Activated CD8-positive, alpha-beta T cell treated with anti-CD3 and anti-CD28 coated beads, Interleukin-2, amount 10 ng/mL, durations not matched to agents 7 days and 5 days (primary cell): ENCODE measurements around the gene AKNA. TPM values are rescaled to one million over a fixed set of nuclear protein-coding genes. Genes with fewer than 3 reads are reported as not detected.
A peak's percentile ranks its signal among the peaks of the same experiment; 100 is the strongest.

Experiments
- ATAC-seq: fragments of 150-1000 bp; cut with Tn5 transposase; one replicate; pipeline ENCODE4 v1.10.0; 2021; ENCODE audit warnings: moderate library complexity
- CTCF ChIA-PET: fragments of 350-600 bp; sonication (Branson Sonifier 250); formaldehyde crosslinking; loops from one replicate; lab custom pipeline; 2021; ENCODE audit warnings: antibody characterized with exemption; lab: Charles Lee
- POLR2A ChIA-PET: fragments of 350-600 bp; sonication (Branson Sonifier 250); formaldehyde crosslinking; loops from one replicate; lab custom pipeline; 2021; ENCODE audit warnings: antibody characterized with exemption; lab: Charles Lee
- DNase-seq: peaks from one replicate; pipeline ENCODE4 v3.0.0-alpha.2; 2020
- H3K27ac Mint-ChIP-seq: one replicate; pipeline ENCODE4 v1.8.0; 2021; ENCODE audit warnings: mild to moderate bottlenecking, mixed read lengths
- H3K27me3 Mint-ChIP-seq: one replicate; pipeline ENCODE4 v1.8.0; 2021; ENCODE audit warnings: low read depth, mixed read lengths
- H3K36me3 Mint-ChIP-seq: one replicate; pipeline ENCODE4 v1.8.0; 2021; ENCODE audit warnings: low read depth, mixed read lengths
- H3K4me1 Mint-ChIP-seq: one replicate; pipeline ENCODE4 v1.8.0; 2021; ENCODE audit warnings: low read depth, mixed read lengths
- H3K4me3 Mint-ChIP-seq: one replicate; pipeline ENCODE4 v1.8.0; 2021; ENCODE audit warnings: mild to moderate bottlenecking, mixed read lengths
- H3K9me3 Mint-ChIP-seq: one replicate; pipeline ENCODE4 v1.8.0; 2022; ENCODE audit warnings: mixed read lengths; ENCODE audit not compliant: insufficient read depth
- total RNA-seq, 2 experiments: library from RNA; stranded (reverse); gene quantifications; one replicate each; pipeline ENCODE4 v1.2.3, GENCODE V29; 2021

The AKNA gene
- total RNA-seq, 2 experiments from 2014 or later, result 413 to 430 TPM

DNA sequence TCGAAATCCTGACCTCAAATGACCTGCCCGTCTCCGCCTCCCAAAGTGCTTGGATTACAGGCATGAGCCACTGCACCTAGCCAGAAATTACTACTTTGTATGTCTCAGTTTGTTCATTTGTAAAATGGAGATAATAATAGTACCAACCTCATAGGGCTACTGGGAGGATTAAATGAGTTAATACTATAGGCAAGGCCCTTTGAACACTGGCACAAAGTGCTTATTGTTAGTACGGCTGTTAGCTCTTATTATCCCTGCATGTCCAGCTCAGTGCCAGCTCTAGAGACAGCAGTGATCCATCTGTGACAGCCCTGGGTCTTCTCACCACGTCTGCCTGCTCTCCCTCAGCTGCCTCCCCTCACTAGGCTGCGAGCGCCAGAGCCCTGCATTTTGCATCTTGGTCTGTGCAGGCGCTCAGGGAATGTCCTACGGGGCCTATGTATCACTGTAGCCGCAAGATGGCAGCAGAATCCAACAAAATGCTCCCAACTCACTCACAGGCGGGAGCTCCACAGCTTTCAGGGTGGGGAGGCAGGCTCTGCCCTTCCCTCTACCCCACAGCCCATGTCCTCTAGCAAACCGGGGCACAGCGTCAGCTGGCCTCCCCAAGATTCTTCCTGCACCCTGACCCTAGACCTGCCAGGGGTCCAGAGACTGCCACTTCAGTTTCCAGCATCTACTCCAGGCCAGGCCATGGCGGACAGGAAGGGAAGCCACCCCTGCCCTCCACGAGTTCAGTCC lies 17.7 kb upstream of the AKNA start:
- POLR2A ChIA-PET, result interaction anchor here (0.9 to 1.3 kb wide), 4 partner anchors 20 to 248 kb away, joined by 3 to 10 read pairs (median 4); no protein-coding TSS in a partner anchor
- Mint-ChIP-seq H3K36me3 (no peaks in the 10 kb centered on the region), H3K9me3 (no peaks in the 10 kb centered on the region), H3K4me3 (no peak overlapping the region), H3K27me3 (peaks cover 1% of the 10 kb centered on the region), H3K4me1 (peaks cover 14% of the 10 kb centered on the region), H3K27ac (peak overlapping the region; percentile 62)
- CTCF ChIA-PET, result interaction anchor here (0.6 to 14.1 kb wide), 69 partner anchors 9 to 609 kb away, joined by 3 to 292 read pairs (median 4); partner anchors contain the start of genes AKNA, ATP6V1G1, TEX48 and TEX53
- DNase-seq (peak; percentile 90), ATAC-seq (peak; percentile 98)

GRCh38 chr9:114404531-114404930 lies 16.7 kb upstream of the AKNA start:
- Mint-ChIP-seq H3K27ac (no peak overlapping the region), H3K27me3 (peaks cover 3% of the 10 kb centered on the region), H3K4me1 (peaks cover 12% of the 10 kb centered on the region), H3K4me3 (no peak overlapping the region), H3K9me3 (no peaks in the 10 kb centered on the region), H3K36me3 (no peaks in the 10 kb centered on the region)
- POLR2A ChIA-PET, result no interaction called here
- CTCF ChIA-PET, result interaction anchor here (1.3 to 14.1 kb wide), 13 partner anchors 8 to 256 kb away, joined by 3 to 292 read pairs (median 7); partner anchors contain the start of genes AKNA, TEX53 and WHRN
- DNase-seq, result no peak
- ATAC-seq, result no peak

DNA sequence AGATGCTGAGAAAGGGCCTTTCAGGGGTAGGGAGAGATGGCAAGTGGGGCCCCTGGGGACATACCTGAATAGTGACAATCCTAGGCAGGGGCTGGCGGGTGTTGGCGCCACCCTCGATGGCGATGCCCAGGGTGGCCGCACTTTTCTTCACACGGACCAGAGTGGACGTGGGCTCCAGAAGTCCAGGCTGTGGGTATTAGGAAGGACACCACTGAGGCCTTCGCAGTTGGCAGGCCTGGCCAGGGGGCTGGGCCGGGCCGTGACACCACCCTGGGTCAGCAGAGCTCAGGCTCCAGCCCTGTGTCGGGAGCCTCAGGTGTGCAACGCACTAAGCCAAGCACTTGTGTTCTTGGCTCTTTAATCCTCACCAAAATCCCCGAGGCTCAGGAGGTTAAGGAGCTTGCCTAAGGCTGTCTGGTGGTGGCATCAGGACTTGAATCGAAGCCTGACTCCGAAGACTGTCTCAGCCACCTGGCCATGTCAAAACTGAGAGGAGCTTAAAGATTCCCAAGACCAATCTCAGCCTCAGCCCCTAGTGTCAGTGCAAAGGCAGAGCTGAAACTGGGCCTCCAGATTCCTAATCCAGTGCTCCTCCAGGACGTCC lies 15.5 kb upstream of the AKNA start:
- no peak overlapping the region for H3K27ac Mint-ChIP-seq
- DNase-seq, result no peak
- no peak for ATAC-seq
- H3K4me3 Mint-ChIP-seq, result no peak overlapping the region
- H3K27me3 Mint-ChIP-seq, result peaks cover 3% of the 10 kb centered on the region
- ChIA-PET POLR2A (interaction anchor here (0.5 to 1.4 kb wide), 4 partner anchors 117 to 993 kb away, joined by 3 read pairs; partner anchors contain the start of genes ATP6V1G1, C9orf43 and POLE3), CTCF (interaction anchor here (0.7 to 14.1 kb wide), 6 partner anchors 9 to 250 kb away, joined by 3 to 292 read pairs (median 6); partner anchors contain the start of genes AKNA and ATP6V1G1)
- H3K9me3 Mint-ChIP-seq, result no peaks in the 10 kb centered on the region
- no peaks in the 10 kb centered on the region for H3K36me3 Mint-ChIP-seq
- H3K4me1 Mint-ChIP-seq, result peaks cover 9% of the 10 kb centered on the region

GRCh38 chr9:114401344-114401743 lies 13.6 kb upstream of the AKNA start:
- peaks cover 23% of the 10 kb centered on the region for H3K4me1 Mint-ChIP-seq
- ChIA-PET POLR2A (interaction anchor here (1.5 to 1.9 kb wide), 2 partner anchors 14 to 187 kb away, joined by 4 to 5 read pairs; partner anchors contain the start of genes AKNA and ATP6V1G1), CTCF (interaction anchor here (1.5 to 14.1 kb wide), 2 partner anchors 191 to 252 kb away, joined by 3 to 292 read pairs; no protein-coding TSS in a partner anchor)
- H3K4me3 Mint-ChIP-seq, result no peak overlapping the region
- no peak overlapping the region for H3K27ac Mint-ChIP-seq
- H3K27me3 Mint-ChIP-seq, result peaks cover 3% of the 10 kb centered on the region
- peaks cover 8% of the 10 kb centered on the region for H3K36me3 Mint-ChIP-seq
- no peaks in the 10 kb centered on the region for H3K9me3 Mint-ChIP-seq
- DNase-seq, result no peak
- no peak for ATAC-seq

GRCh38 chr9:114400772-114401171 lies 13.0 kb upstream of the AKNA start:
- ChIA-PET POLR2A (interaction anchor here (0.5 to 1.9 kb wide), 4 partner anchors 13 to 187 kb away, joined by 3 to 5 read pairs (median 4); partner anchors contain the start of genes AKNA and ATP6V1G1), CTCF (interaction anchor here (0.8 to 2.3 kb wide), 4 partner anchors 148 to 261 kb away, joined by 3 to 13 read pairs (median 3); no protein-coding TSS in a partner anchor)
- Mint-ChIP-seq H3K27me3 (peaks cover 3% of the 10 kb centered on the region), H3K9me3 (no peaks in the 10 kb centered on the region), H3K27ac (no peak overlapping the region), H3K4me1 (peaks cover 28% of the 10 kb centered on the region), H3K4me3 (no peak overlapping the region), H3K36me3 (peaks cover 13% of the 10 kb centered on the region)
- DNase-seq (no peak), ATAC-seq (no peak)

GRCh38 chr9:114400219-114400618 lies 12.4 kb upstream of the AKNA start:
- no peak for ATAC-seq
- POLR2A ChIA-PET, result interaction anchor here (1.2 to 1.9 kb wide), 3 partner anchors 13 to 188 kb away, joined by 3 to 5 read pairs (median 4); partner anchors contain the start of genes AKNA and ATP6V1G1
- Mint-ChIP-seq H3K9me3 (no peaks in the 10 kb centered on the region), H3K4me3 (no peak overlapping the region), H3K4me1 (peaks cover 28% of the 10 kb centered on the region), H3K27me3 (peaks cover 3% of the 10 kb centered on the region), H3K36me3 (peaks cover 16% of the 10 kb centered on the region), H3K27ac (no peak overlapping the region)
- no peak for DNase-seq
- CTCF ChIA-PET, result interaction anchor here (0.8 to 2.3 kb wide), 6 partner anchors 12 to 261 kb away, joined by 3 to 13 read pairs (median 4); partner anchors contain the start of gene AKNA

- H3K4me3 Mint-ChIP-seq, result no peak overlapping the region
- ATAC-seq, result no peak
- no peak overlapping the region for H3K27ac Mint-ChIP-seq
- H3K4me1 Mint-ChIP-seq, result peaks cover 36% of the 10 kb centered on the region
- peaks cover 3% of the 10 kb centered on the region for H3K27me3 Mint-ChIP-seq
- no peak for DNase-seq
- POLR2A ChIA-PET, result interaction anchor here (1.9 kb wide), 1 partner anchor 12 kb away, joined by 5 read pairs; the partner anchor contains the start of gene AKNA
- peaks cover 17% of the 10 kb centered on the region for H3K36me3 Mint-ChIP-seq
- CTCF ChIA-PET, result interaction anchor here (0.6 to 2.3 kb wide), 5 partner anchors 11 to 266 kb away, joined by 3 to 13 read pairs (median 6); partner anchors contain the start of gene AKNA
- H3K9me3 Mint-ChIP-seq, result no peaks in the 10 kb centered on the region
Observed at GRCh38 chr9:114399381-114399780, 11.6 kb upstream of the AKNA start.

DNA sequence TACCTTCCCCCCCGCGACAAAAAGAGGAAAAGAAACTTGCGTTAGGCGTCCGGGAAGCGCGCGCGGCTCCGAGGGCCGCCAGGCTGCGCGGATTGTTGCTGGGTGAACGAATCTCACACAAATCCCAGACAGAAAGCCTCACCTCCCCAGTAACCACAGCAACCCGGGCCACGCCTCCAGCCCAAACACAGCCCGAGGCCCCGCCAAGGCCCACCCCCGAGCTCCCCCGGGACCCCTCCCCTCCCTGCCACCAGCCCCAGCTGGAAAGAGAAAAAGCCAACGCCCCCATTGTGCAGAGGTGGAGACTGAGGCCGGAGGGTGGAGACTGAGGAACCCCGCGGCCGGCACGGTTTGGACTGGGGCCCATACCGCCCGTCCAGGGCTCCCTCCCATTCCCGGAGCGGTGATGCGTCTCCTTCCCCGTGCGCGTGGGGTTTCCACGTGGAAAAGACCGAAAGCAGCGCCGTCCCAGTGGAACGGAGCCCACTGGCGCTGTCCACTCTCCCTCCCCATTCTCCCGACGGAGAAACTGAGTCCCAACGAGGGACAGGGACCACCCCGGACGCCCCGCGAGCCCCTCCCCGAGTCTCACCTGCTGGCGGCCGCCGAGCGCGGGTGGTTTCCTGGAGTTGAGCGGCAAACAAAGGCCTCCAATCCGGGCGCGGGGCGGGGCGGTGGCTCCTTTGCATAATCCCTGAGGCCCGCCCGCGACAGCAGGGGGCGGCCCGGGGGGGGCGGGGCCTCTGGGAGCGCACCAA lies 10.2 kb upstream of the AKNA start:
- ATAC-seq (peak; percentile 87), DNase-seq (peak; percentile 98)
- Mint-ChIP-seq H3K27me3 (peaks cover 3% of the 10 kb centered on the region), H3K4me1 (peaks cover 50% of the 10 kb centered on the region), H3K36me3 (peaks cover 20% of the 10 kb centered on the region), H3K4me3 (peak overlapping the region; percentile 99), H3K27ac (peak overlapping the region; percentile 90), H3K9me3 (no peaks in the 10 kb centered on the region)
- POLR2A ChIA-PET, result interaction anchor here (1.0 to 4.3 kb wide), 4 partner anchors 12 to 189 kb away, joined by 3 to 67 read pairs (median 5); partner anchors contain the start of genes AKNA and ATP6V1G1
- CTCF ChIA-PET, result interaction anchor here (1.1 to 2.8 kb wide), 4 partner anchors 8 to 255 kb away, joined by 3 to 15 read pairs (median 10); partner anchors contain the start of gene AKNA

DNA sequence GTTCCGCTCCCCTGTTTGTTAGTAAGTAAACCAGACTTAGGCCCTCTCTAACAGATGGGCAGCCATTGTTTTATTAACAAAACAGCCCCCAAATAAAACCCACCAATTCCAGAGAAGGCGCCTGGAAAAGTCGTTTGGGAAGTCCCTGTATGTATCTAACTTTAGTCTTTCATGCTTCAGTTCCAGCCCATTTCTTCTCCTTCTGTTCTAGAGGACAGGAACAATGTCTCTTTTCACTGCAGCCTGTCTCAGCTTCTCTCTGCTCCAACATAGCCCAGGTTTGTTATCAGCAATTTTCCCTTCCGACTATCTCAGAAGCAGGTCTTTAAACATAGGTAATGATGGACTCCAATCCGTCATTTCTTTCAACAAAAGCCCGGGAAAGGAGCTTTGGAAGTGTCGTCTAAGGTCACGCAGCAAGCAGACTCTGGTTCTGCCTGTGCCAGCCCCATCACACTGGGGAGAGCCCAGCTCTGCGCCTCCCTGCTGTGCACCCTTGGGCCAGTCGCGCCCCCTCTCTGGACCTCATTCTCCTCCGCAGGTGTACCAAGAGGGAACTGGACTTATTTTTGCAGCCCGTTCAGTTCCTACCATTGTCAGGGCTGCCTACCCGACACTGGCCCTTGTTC lies 9.6 kb upstream of the AKNA start:
- peak overlapping the region; percentile 99 for H3K4me3 Mint-ChIP-seq
- peak; percentile 17 for ATAC-seq
- DNase-seq, result no peak
- H3K36me3 Mint-ChIP-seq, result peaks cover 27% of the 10 kb centered on the region
- POLR2A ChIA-PET, result interaction anchor here (1.0 to 4.3 kb wide), 4 partner anchors 11 to 190 kb away, joined by 3 to 67 read pairs (median 5); partner anchors contain the start of genes AKNA and ATP6V1G1
- H3K27me3 Mint-ChIP-seq, result peaks cover 3% of the 10 kb centered on the region
- H3K9me3 Mint-ChIP-seq, result no peaks in the 10 kb centered on the region
- CTCF ChIA-PET, result interaction anchor here (1.1 to 2.8 kb wide), 5 partner anchors 9 to 256 kb away, joined by 3 to 15 read pairs (median 7); partner anchors contain the start of gene AKNA
- peaks cover 57% of the 10 kb centered on the region for H3K4me1 Mint-ChIP-seq
- H3K27ac Mint-ChIP-seq, result peak overlapping the region; percentile 90
